Progenitor cell of endocrine pancreas (in vitro differentiated cells): ENCODE results near the gene FASTKD1. TPM values are rescaled to one million over a fixed set of nuclear protein-coding genes. Genes with fewer than 3 reads are reported as not detected.
"Not testable (repeated sequence)": the region's sequence is repeated elsewhere in the genome, so short reads cannot be mapped to it uniquely, and the experiment has no call there.

ENCODE experiments used
- DNase-seq: peaks from one replicate; pipeline ENCODE4 v3.0.0; 2021; ENCODE audit warnings: low spot score; ENCODE audit not compliant: unreplicated experiment
- H3K27ac Mint-ChIP-seq: 2 replicates; pipeline ENCODE4 v1.8.0; 2021; ENCODE audit warnings: mild to moderate bottlenecking, moderate library complexity, mixed read lengths
- H3K27me3 Mint-ChIP-seq: 2 replicates; pipeline ENCODE4 v1.8.0; 2021; ENCODE audit warnings: mixed read lengths
- H3K36me3 Mint-ChIP-seq: 2 replicates; pipeline ENCODE4 v1.8.0; 2022; ENCODE audit warnings: mixed read lengths; ENCODE audit not compliant: insufficient read depth
- H3K4me1 Mint-ChIP-seq: 2 replicates; pipeline ENCODE4 v1.8.0; 2021; ENCODE audit warnings: low read depth, mixed read lengths
- H3K4me3 Mint-ChIP-seq: 2 replicates; pipeline ENCODE4 v1.8.0; 2021; ENCODE audit warnings: low read depth, mild to moderate bottlenecking, moderate library complexity, mixed read lengths
- H3K9me3 Mint-ChIP-seq: 2 replicates; pipeline ENCODE4 v1.8.0; 2021; ENCODE audit warnings: low read depth, mixed read lengths
- CTCF ChIP-seq: fragments of 200-600 bp; sonication (generic); IDR thresholded peaks from one replicate; pipeline ENCODE4 v1.5.0; 2021; ENCODE audit warnings: antibody characterized with exemption, mild to moderate bottlenecking; ENCODE audit not compliant: unreplicated experiment
- total RNA-seq: library from RNA; stranded (reverse); gene quantifications from 2 replicates; pipeline ENCODE4 v1.2.1, GENCODE V29; 2021

The FASTKD1 gene
- total RNA-seq, 1 donor from 2014 or later, result 46.4 TPM

GRCh38 chr2:169565686-169566085 is 8.0 kb downstream of the FASTKD1 start:
- Mint-ChIP-seq H3K27me3 (no peaks in the 10 kb centered on the region), H3K9me3 (peaks cover 3% of the 10 kb centered on the region), H3K4me3 (no peak overlapping the region), H3K4me1 (peaks cover 1% of the 10 kb centered on the region), H3K27ac (no peak overlapping the region), H3K36me3 (peaks cover 23% of the 10 kb centered on the region)
- TF ChIP-seq CTCF, result no peak
- DNase-seq, result no peak

- Mint-ChIP-seq H3K4me3 (no peak overlapping the region), H3K4me1 (no peaks in the 10 kb centered on the region), H3K27ac (peak overlapping the region; percentile 94), H3K36me3 (peaks cover 22% of the 10 kb centered on the region), H3K9me3 (peaks cover 3% of the 10 kb centered on the region), H3K27me3 (no peaks in the 10 kb centered on the region)
- no peak for DNase-seq
- no peak for TF ChIP-seq CTCF
Measured at GRCh38 chr2:169562519-169562918, 11.1 kb downstream of the FASTKD1 start.

- not testable (repeated sequence) for H3K9me3 Mint-ChIP-seq, DNase-seq, H3K4me3 Mint-ChIP-seq, H3K27me3 Mint-ChIP-seq, H3K4me1 Mint-ChIP-seq
- Mint-ChIP-seq H3K36me3 (peaks cover 22% of the 10 kb centered on the region), H3K27ac (peak overlapping the region; percentile 94)
Measured at GRCh38 chr2:169562084-169562483, 11.6 kb downstream of the FASTKD1 start.

GRCh38 chr2:169561364-169561763 is 12.3 kb downstream of the FASTKD1 start:
- Mint-ChIP-seq H3K36me3 (peaks cover 22% of the 10 kb centered on the region), H3K27me3 (no peaks in the 10 kb centered on the region), H3K4me1 (no peaks in the 10 kb centered on the region), H3K9me3 (peaks cover 3% of the 10 kb centered on the region), H3K27ac (peak overlapping the region; percentile 87), H3K4me3 (no peak overlapping the region)
- no peak for TF ChIP-seq CTCF
- DNase-seq, result no peak

- no peaks in the 10 kb centered on the region for H3K4me1 Mint-ChIP-seq
- H3K27ac Mint-ChIP-seq, result no peak overlapping the region
- no peak for TF ChIP-seq CTCF
- no peak overlapping the region for H3K4me3 Mint-ChIP-seq
- peaks cover 11% of the 10 kb centered on the region for H3K36me3 Mint-ChIP-seq
- DNase-seq, result no peak
- no peaks in the 10 kb centered on the region for H3K27me3 Mint-ChIP-seq
- H3K9me3 Mint-ChIP-seq, result no peaks in the 10 kb centered on the region
Measured at GRCh38 chr2:169546756-169547155, 26.9 kb downstream of the FASTKD1 start.

- Mint-ChIP-seq H3K4me3 (no peak overlapping the region), H3K27me3 (no peaks in the 10 kb centered on the region), H3K9me3 (no peaks in the 10 kb centered on the region), H3K27ac (no peak overlapping the region), H3K36me3 (peaks cover 9% of the 10 kb centered on the region), H3K4me1 (no peaks in the 10 kb centered on the region)
- TF ChIP-seq CTCF, result no peak
- DNase-seq, result no peak
Measured at GRCh38 chr2:169542433-169542832, 31.2 kb downstream of the FASTKD1 start.
